HG03060 (cell line): ENCODE results near the gene ITPR3.
"Not testable (repeated sequence)": the region's sequence is repeated elsewhere in the genome, so short reads cannot be mapped to it uniquely, and the experiment has no call there.

Experiments
- ATAC-seq: cut with Tn5 transposase; IDR thresholded peaks from one replicate; pipeline ENCODE4 v1.9.1; 2021; ENCODE audit warnings: low read depth, moderate number of reproducible peaks; ENCODE audit not compliant: unreplicated experiment

ITPR3 gene

GRCh38 chr6:33590531-33591198, 30.5 kb upstream of the ITPR3 start:
- ATAC-seq = no peak

GRCh38 chr6:33591424-33592032, 29.6 kb upstream of the ITPR3 start:
- no peak for ATAC-seq

DNA sequence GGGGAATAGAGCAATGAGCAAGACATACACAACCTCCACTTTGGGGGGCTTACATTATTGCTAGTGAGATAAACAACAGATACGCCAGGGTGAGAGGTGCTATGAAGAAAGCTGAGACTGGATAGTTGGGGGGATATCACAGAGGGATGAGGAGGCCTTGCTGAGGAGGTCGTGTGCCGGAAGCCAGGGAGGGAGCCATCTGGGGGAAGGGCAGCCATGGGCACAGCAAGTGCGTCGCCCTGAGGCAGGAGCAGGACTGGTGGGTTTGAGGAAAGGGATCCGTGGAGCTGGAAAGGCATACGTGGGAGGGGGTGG, 28.9 kb upstream of the ITPR3 start:
- ATAC-seq = no peak

DNA sequence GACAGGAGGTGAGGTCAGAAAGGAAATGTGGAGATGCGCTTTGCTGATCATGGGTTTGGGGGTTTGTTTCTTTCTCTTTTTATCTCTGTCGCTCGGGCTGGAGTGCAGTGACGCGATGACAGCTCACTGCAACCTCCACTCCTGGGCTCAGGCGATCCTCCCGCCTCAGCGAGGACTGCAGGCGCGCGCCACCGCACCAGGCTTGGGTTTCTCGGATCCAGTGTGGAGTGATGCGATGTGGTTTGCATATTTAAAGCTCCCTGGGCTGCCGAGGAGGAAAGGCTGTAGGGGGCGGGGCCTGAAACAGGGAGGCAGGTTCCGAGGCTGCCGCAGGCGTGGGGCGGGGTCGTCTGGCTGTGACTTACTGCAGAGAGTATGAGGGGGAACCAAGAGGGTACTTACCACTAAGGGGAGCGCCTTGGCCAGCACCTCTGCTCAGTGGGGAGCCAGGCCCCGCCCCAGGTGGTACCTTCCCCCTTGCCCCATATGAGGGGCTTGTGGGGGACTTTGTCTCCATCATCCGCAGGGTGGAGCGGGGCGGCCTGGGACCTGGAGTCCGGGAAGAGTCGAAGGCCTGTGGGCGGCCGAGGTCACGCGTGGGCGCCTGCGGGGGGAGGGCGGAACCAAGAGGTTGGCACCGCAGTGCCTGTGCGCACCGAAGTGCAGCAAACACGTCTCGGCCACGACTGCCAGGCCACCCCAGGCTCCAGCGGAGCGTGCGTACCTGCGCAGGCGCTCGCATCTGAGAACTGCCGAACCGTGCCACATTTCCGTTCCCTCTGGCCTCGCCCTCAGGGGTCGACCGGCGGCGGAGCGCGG, 28.3 kb upstream of the ITPR3 start:
- ATAC-seq = no peak

- ATAC-seq = no peak
These were observed 27.8 kb upstream of the ITPR3 start for GRCh38 chr6:33593414-33593727.

GRCh38 chr6:33595001-33595846, 25.9 kb upstream of the ITPR3 start:
- ATAC-seq = no peak

DNA sequence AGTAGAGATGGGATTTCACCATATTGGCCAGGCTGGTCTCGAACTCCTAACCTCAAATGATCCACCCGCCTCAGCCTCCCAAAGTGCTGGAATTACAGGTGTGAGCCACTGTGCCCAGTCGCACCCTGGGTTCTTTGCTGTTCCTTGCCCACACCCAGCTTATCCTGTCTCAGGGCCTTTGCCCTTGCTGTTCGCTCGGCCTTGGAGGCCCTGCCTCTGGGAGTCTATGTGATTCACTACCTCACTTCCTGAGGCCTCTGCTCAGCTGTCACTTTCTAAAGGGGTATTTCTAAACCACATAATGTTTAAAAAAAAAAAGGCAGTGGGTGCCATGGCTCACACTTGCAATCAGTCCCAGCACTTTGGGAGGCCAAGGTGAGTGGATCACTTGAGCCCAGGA, 24.2 kb upstream of the ITPR3 start:
- not testable (repeated sequence) for ATAC-seq

DNA sequence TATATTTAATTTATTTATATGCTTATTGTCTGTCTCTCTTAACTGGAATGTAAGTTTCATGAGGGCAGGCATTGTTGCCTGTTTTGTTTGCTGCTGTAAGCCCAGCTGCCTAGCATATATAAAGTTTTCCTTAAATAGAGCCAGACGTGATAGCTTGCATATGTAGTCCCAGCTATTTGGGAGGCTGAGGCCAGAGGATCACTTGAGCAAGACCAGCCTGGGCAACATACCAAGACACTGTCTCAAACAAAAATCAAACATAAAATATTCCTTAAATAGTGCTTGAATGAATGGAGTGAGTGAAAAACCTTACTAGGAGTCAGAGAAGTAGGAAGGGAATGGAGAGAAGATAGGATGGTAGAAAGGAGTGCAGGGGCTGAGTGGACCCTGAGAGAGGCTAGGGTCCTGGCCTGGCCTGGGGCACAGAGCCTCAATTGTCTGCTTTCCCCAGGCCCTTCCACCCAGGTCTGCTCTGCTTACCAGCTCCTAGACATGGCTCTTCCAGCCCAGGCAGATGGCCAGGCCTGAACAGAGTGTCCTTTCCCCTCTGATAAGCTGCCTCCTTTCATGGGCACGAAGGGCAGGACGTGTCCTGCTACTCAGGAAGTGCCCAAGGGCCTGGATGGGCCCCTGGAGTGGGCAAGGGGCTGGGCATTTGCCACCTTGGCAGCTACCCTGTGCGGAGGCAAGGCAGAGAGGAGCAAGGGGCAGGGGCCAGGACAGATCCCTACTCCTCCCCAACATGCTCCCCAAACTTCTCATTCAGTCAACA, 23.4 kb upstream of the ITPR3 start:
- no peak for ATAC-seq

DNA sequence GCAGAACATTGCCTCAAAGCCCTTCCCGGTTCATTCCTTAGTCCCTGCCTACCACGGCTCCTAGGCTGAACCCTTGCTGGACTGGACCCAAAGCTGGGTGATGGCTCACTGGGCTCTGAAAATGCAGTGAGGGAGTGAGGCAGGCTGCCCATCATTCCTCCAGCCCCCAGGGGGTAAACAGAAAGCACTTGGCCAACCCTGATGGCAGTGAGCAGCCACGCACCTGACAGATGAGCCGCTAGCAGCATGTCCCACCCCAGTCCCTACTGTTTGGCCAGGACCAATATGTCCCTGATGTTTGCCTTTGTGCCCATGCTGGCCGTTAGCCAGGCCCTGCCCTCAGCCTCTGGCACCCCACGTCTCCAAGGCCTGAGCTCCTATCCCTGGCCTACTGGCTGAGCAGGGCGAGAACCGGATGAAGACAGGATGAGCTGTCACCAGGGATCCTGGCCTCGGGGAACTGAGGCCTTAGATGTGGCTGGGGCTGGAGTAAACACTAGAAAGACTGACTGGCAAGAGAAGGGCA, 21.6 kb upstream of the ITPR3 start:
- no peak for ATAC-seq

DNA sequence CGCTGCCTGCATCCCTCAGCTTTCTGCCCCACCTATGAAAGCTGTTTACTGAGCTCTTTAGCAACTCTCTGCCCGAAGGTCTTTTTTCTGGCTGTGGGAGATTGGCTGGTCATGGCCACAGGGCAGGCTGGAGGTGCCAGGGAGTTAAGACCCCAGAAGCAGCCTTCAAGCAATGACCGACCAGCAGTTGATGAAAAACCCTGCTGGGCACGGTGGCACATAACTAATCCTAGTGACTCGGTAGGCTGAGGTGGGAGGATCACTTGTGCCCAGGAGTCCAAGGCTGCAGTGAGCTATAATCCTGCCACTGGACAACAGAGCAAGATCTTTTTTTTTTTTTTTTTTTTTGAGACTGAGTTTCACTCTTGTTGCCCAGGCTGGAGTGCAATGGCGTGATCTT, 20.4 kb upstream of the ITPR3 start:
- no peak for ATAC-seq

GRCh38 chr6:33602180-33602579, 18.9 kb upstream of the ITPR3 start:
- ATAC-seq = no peak

- ATAC-seq = no peak
These were observed 15.9 kb upstream of the ITPR3 start for GRCh38 chr6:33604941-33605854.

GRCh38 chr6:33606642-33607041, 14.5 kb upstream of the ITPR3 start:
- no peak for ATAC-seq

GRCh38 chr6:33607126-33607783, 13.9 kb upstream of the ITPR3 start:
- ATAC-seq = no peak

- no peak for ATAC-seq
These were observed 13.3 kb upstream of the ITPR3 start for GRCh38 chr6:33607784-33608161.

- no peak for ATAC-seq
These were observed 12.1 kb upstream of the ITPR3 start for GRCh38 chr6:33609019-33609418.

GRCh38 chr6:33609528-33609927, 11.6 kb upstream of the ITPR3 start:
- no peak for ATAC-seq

GRCh38 chr6:33610067-33610466, 11.1 kb upstream of the ITPR3 start:
- no peak for ATAC-seq
